Stimulated activated CD8-positive, alpha-beta memory T cell treated with anti-CD3 and anti-CD28 coated beads, Interleukin-12 subunit alpha, Interleukin-12 subunit beta, amount 100 ng/mL, for 24 hours (primary cell): ENCODE data around the gene GRIFIN.
A peak's percentile ranks its signal among the peaks of the same experiment; 100 is the strongest.

Experiments
- DNase-seq: peaks from one replicate; pipeline ENCODE4 v3.0.0-alpha.2; 2020; ENCODE audit errors: extremely low read depth

The GRIFIN gene, protein sequence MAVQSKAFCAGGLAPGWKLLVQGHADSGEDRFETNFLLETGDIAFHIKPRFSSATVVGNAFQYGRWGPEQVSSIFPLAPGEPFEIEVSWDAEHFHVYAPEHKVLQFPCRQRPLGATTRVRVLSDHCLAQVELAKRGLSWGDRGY

GRCh38 chr7:2476298-2476697 is at the start of gene GRIFIN:
GRIFIN (minus strand) TSS chr7:2476398; CDS start chr7:2476383, 15 bp downstream.
- no peak for DNase-seq

DNA sequence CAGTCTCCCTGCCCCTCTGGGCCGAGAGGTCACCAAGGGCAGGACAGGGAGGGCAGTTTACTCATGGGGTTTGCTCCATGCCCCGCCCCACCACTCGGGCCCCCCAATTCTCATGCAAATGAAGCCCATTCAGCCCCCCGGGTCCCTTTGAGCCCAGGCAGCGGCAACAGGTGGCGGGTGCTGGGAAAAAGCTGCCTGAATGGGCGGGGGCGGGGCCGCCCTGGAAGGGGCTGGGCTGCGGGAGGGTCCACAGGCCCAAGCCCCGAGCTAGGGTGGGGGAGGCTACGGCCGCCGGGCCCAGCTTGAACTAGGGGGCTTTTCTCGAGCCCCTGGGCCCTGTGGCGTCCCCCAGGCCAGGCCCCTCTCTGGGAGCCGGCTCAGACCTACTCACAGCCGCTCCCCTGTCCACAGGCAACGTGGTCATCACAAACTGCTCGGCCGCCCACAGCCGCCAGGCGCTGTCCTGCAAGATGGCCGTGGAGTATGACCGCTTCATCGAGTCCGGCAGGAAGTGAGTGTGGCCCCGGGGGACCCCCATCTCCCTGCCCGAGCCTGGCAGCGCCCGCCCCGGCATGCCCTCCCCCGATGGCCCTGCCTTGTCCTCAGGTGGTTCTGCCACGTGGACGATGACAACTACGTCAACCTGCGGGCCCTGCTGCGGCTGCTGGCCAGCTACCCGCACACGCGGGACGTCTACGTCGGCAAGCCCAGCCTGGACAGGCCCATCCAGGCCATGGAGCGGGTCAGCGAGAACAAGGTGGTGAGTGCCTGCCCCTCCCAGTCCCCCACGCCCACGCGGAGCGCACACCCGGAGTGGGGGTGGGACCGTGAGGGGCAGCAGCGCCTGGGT is 48.8 kb upstream of the GRIFIN start:
- DNase-seq: no peak

DNA sequence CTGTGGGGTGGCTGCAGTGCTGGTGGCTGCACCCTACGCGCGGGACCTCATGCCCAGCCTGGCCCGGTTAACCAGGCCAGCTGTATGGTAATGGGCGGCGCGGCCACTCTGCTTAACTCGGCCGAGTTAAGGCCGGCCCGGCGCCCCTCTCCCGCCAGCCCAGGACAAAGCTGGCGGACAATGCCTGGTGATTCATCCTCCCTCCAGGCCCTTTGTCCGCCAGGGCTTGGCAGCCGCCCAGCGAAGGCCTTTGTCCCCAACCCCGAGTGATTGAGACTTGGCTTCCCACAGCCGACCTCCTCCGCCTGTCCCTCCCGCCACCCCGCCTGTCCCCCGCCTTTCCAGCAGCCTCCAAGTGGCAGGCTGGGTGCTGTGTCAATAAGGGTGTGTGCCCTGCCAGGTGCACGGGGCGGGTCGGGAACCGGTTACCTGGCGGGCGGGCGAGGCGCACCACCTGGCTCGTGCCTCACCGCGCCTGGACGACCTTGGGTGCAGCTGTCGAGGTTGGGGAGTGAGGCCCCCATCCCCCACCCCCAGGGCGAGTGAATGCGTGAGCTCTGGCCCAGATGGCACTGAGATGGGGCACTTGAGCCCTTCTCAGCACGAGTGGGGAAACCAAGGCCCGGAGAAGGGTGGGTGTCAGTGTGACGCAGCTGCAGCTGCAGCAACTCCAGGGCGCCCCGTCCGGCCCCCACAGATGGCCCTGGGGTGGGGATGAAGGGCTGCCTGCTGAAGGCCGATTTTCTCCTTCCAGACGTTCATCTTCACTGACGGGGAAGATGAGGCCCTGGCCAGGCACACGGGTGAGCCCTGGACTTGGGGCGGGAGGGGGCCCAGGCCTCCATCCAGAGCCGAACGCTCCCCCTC is 48.0 kb upstream of the GRIFIN start:
- no peak for DNase-seq

DNA sequence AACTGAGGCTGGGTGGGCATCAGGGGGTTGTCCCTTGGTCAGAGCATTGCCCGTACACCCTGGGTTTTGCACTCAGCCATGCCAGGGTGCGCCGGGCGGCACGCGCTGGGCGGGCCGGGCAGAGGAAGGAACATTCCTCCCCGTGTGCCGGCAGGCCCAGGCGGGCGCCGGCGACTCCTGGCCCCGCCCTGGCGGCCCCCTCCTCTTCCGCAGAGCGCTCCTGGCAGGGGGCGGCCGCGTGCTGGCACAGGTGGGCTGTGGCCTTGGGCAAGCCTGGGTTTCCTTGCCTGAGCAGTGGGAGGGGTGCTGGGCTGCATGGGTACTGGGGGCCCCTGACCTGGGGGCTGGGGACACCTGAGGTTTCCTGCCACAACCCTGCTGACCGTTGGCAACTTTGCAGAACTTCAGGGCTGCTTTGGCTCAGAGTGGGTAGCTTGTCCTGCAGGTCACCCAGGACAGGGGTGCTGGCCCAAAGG is 47.3 kb upstream of the GRIFIN start:
- DNase-seq: no peak

GRCh38 chr7:2522780-2523433 is 46.7 kb upstream of the GRIFIN start:
- no peak for DNase-seq

GRCh38 chr7:2521952-2522591 is 45.9 kb upstream of the GRIFIN start:
- DNase-seq: no peak

GRCh38 chr7:2521341-2521745 is 45.1 kb upstream of the GRIFIN start:
- DNase-seq: no peak

DNA sequence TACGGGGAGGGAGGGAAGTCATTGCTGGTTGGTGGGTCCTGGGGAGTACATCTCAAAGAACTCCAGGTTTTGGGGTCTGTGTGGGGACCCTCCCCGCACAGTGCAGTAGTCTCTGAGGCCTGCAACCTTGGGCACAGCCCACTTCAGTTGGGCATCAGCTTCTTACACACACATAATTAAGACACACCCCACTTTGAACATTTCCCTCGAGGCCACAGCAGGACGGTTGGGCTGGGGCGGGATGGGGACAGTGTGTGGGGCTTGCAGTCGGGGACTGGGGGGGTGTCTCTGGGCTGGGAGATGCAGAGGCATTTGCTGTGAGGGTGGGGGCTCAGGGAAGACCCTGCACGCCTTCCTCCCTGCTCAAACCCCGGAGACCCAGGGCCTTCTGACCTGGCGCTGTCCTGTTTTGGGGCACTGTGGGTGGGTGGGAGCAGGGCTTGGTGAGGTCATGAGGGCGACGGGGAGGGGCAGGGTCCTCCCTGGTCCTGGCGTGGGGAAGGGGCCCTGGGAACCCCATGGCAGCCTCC is 44.6 kb upstream of the GRIFIN start:
- no peak for DNase-seq

GRCh38 chr7:2520131-2520760 is 44.0 kb upstream of the GRIFIN start:
- DNase-seq: no peak

DNA sequence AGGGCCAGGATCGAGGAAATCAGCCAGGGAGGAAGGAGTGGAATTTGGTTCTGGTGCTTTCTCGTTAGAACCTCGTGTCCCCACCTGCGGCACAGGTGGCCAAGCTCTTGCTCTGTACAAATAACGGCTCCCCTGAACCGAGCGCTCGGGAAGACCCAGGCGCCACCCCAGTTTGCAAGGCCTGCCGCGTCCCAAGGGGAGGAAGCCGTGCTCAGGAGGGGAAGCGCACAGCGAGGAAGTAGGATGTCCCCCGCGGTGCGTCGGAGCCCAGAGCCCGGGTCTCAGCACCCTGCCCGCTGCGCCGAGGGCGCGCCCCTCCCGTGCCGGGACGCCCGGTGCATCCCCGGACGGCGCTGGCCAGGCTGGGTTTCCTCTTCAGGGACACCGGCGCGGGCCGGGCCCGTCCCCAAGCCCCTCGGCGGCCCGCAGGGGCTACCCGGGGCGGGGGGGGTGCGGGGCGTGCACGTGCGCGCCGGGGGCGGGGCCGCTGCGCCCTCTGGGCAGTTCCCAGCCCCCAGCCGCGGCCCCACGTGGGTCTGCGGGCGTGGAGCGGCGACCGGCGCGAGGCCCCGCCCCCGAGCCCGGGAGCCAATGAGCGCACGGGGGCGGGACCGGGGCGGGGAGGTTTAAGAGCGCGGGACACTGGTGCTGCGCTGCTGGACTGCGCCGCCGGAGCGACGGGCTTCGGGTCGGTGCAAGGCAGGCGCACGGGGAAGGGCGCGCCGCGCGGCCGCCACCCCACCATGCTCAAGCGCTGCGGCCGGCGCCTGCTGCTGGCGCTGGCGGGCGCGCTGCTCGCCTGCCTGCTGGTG is 43.1 kb upstream of the GRIFIN start, which contains the start of gene LFNG:
TSS of gene LFNG (plus strand) at position 656 of the 812 bp plus-strand sequence. CDS start at position 744, 88 bp downstream.
- DNase-seq: peak; percentile 63

DNA sequence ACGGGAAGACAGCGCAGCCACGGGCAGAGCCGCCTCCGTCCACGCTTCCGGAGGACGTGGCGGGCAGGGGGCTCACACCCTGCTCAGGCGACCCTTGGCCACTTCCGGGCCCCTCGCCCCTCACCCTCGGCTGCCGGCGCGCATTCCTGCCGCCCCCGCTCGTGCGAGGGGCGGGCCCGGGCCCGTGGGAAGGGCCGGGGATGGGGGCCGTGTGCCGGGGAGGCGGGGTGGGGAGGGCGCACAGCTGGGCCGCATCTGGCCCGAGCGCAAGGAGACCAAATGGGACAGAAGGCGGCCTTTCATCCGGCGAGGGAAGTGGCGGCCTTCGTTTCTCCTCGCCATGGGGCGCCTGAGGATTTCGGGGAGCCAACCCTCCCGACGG is 42.5 kb upstream of the GRIFIN start:
- DNase-seq: no peak

DNA sequence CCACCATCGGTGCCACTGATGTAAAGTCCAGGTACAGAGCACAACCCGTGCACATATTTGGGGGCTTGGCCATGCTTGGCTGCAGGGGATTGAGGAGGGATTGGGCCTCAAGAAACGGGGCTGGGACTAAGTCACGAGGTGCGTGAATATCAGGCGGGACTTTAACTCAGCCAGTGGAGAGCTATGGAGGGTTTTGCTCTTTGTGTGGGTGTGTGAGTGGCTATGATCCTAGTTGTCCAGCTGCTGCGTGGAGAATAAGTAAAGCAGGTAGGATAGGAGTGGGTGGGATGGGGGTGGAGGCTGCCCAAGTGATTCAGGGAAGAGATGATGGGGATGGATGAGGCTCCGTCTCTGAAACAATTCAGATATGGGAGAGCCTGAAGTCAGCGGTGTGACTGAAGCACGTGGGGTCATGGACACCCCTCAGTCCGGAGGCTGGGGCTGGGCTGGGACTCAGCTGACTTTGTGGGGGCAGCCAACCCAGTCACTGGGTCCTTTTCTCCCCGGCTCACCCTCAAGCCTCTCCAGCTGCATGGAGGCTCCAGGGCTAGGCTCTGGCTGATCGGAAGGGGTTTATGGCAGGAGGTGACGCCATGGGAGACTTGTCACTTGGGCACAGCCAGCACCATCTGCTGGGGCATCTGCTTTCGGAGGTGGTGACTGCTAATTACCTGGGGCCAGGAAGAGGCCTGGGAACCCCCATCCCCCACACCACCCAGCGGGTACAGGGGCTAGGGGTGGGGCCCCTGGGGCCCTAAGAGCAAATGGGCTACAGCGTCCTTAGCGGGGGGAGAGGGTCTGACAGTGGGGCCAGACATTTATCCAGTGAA is 41.7 kb upstream of the GRIFIN start:
- DNase-seq: no peak

GRCh38 chr7:2517026-2517425 is 40.8 kb upstream of the GRIFIN start:
- no peak for DNase-seq

- no peak for DNase-seq
These were observed 40.0 kb upstream of the GRIFIN start for GRCh38 chr7:2516194-2516555.

DNA sequence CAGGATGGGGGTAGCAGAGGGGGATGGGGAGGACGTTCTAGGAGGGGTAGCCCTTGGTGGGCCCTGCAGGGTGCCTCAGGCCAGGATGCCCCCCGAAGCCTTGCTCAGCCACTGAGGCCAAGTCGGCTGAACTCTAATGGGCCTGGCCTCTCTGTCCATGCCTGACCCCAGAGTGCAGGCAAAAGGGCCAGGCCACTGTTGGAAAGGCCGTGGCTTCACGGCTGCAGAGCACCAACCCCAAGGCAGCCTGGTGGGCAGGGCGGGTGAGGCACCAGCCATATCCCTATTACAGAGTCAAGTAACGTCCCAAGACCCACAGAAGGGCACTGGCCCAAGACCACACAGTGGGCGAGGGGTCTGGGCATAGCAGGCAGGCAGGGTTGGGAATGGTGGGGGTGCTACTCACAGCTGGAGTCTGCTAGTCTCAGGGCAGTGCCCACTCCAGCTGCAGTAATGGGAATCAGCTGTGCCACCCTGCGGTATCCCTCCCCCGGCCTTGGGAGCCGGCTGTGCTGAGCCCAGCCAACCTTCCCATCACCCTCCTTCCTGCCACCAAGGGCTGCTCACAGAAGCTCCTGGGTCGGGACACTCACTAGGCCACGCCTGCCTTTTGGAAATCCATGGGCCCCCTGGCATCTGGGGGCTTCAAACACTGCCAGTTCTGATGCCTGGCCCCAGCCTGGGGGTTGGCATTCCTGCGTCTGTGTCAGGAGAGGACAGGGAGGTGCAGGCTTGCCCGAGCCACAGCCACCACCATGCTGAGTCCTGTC is 39.4 kb upstream of the GRIFIN start:
- DNase-seq: no peak

GRCh38 chr7:2514473-2515423 is 38.5 kb upstream of the GRIFIN start:
- DNase-seq: no peak

GRCh38 chr7:2513702-2514101 is 37.5 kb upstream of the GRIFIN start:
- DNase-seq: no peak
